Thymus (tissue), 11 donors: ENCODE measurements around the gene SLC26A8. TPM values are rescaled to one million over a fixed set of nuclear protein-coding genes. Genes with fewer than 3 reads are reported as not detected.

Source experiments
- DNase-seq, 9 donors: peaks; one replicate each; pipeline ENCODE4 v3.0.0-alpha.2; 2013; ENCODE audit warnings: low spot score in 9 of 9, low read depth in 6 of 9, missing footprints in 1 of 9
- H3K27ac ChIP-seq, 2 donors: one replicate each; pipeline ENCODE4 v1.5.1; 2013; ENCODE audit warnings: control low read depth in 1 of 2, low read depth in 1 of 2, low read length in 1 of 2, mild to moderate bottlenecking in 1 of 2, moderate library complexity in 1 of 2
- H3K27me3 ChIP-seq, 2 donors: one replicate each; pipeline ENCODE4 v1.5.1; 2013; ENCODE audit warnings: low read length in 1 of 2; ENCODE audit not compliant: control insufficient read depth in 2 of 2, insufficient read depth in 1 of 2
- H3K36me3 ChIP-seq, 2 donors: one replicate each; pipeline ENCODE4 v1.5.1; 2013; ENCODE audit warnings: low read length in 1 of 2, mild to moderate bottlenecking in 1 of 2, moderate library complexity in 1 of 2; ENCODE audit not compliant: control insufficient read depth in 2 of 2, insufficient read depth in 2 of 2
- H3K4me1 ChIP-seq, 2 donors: one replicate each; pipeline ENCODE4 v1.5.1; 2013; ENCODE audit warnings: low read length in 2 of 2; ENCODE audit not compliant: control insufficient read depth in 2 of 2, insufficient read depth in 2 of 2
- H3K4me3 ChIP-seq, 2 donors: one replicate each; pipeline ENCODE4 v1.5.1; 2013; ENCODE audit warnings: low read length in 2 of 2, control low read depth in 1 of 2, mild to moderate bottlenecking in 1 of 2
- H3K9me3 ChIP-seq, 2 donors: one replicate each; pipeline ENCODE4 v1.5.1; 2013; ENCODE audit warnings: low read length in 1 of 2, mild to moderate bottlenecking in 1 of 2; ENCODE audit not compliant: control insufficient read depth in 2 of 2, insufficient read depth in 1 of 2
- WGBS: extraction: QIAGEN DNeasy Blood & Tissue Kit; methylation state at CpG from one replicate; pipeline ENCODE4 v1.1.7; 2013; 5-methylcytosine and 5-hydroxymethylcytosine counted together
- polyA plus RNA-seq: library from polyadenylated mRNA; stranded (reverse); fragments of 200-250 nt; gene quantifications from one replicate; pipeline ENCODE4 v1.2.3, GENCODE V29; 2013
- total RNA-seq: library from RNA; stranded (reverse); fragments of 120-200 nt; gene quantifications from one replicate; pipeline ENCODE4 v1.2.4, GENCODE V29; 2013
- donor health status: healthy.

SLC26A8 gene
- total and polyA plus RNA-seq, 2 donors = 0.09 to 0.11 TPM

DNA sequence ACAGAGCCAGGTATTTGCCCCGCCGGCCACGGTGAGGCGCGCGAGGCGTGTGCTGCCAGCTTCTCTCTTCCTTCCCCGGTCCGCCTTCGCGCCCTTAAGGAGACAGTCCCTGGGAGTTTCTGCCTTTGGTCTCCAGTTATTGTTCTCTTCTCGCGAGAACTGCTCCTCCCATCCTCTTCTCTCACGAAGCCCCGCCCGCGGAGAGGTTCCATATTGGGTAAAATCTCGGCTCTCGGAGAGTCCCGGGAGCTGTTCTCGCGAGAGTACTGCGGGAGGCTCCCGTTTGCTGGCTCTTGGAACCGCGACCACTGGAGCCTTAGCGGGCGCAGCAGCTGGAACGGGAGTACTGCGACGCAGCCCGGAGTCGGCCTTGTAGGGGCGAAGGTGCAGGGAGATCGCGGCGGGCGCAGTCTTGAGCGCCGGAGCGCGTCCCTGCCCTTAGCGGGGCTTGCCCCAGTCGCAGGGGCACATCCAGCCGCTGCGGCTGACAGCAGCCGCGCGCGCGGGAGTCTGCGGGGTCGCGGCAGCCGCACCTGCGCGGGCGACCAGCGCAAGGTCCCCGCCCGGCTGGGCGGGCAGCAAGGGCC, 3.2 kb upstream of the SLC26A8 start, which contains the start of gene MAPK14:
MAPK14 (plus strand) TSS at position 308 of the 587 bp plus-strand sequence. CDS start 350 bp downstream, outside the sequence.
- peaks cover 10 to 13% of the 10 kb centered on the region in 2 donors for H3K4me1 ChIP-seq
- H3K27ac ChIP-seq = peak within 1 kb of the TSS; percentile 95
- H3K36me3 ChIP-seq = no peaks in the 10 kb centered on the region
- peak within 1 kb of the TSS; percentile 91 to 98 for H3K4me3 ChIP-seq
- no peaks in the 10 kb centered on the region for H3K9me3 ChIP-seq
- under 1% methylated on average over 62 of the region's 62 CpGs for WGBS
- peak; percentile 99 to 100 (median 100) for DNase-seq
- peaks cover 0 to 6% of the 10 kb centered on the region in 2 donors for H3K27me3 ChIP-seq

GRCh38 chr6:36025932-36026327, 1.5 kb upstream of the SLC26A8 start:
- H3K9me3 ChIP-seq = no peaks in the 10 kb centered on the region
- H3K4me1 ChIP-seq = peaks cover 7 to 13% of the 10 kb centered on the region in 2 donors
- WGBS = 94% methylated on average over 5 of the region's 5 CpGs
- H3K36me3 ChIP-seq = no peaks in the 10 kb centered on the region
- DNase-seq = no peak
- H3K4me3 ChIP-seq = no peak overlapping the region
- H3K27ac ChIP-seq = no peak overlapping the region
- peaks cover 0 to 6% of the 10 kb centered on the region in 2 donors for H3K27me3 ChIP-seq

DNA sequence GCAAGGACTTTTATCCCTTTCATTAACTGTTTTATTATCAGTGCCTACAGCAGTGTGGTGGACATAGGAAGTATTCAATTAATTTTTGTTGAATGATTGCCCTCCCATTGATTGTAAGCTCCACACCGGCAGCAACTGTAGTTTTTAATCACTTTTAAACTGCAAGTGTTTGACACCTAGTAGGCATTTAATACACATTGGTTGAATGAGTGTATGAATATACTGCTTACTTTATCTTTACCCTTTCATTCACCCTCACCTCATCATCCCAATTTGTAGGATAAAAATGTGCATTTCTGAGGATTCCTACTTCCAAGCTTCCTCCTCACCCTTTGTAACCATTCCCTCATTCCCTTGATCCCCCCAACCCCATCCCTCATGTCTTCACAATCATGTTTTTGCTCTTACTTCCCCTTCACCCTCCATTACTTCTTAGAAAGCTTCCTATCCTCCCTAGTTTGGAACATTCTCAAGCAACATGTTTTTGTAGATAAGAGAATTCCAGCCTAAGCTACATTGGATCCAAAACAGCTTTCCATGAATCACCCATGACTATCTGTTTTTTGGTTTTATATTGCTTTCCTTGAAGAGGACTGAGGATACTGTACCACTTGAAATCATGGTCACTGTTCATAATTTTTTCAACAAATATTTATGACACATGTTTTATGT, 955 bp upstream of the SLC26A8 start:
- Histone ChIP-seq H3K4me3 (no peak overlapping the region), H3K36me3 (no peaks in the 10 kb centered on the region), H3K27me3 (peaks cover 0 to 6% of the 10 kb centered on the region in 2 donors), H3K9me3 (no peaks in the 10 kb centered on the region), H3K27ac (no peak overlapping the region), H3K4me1 (peaks cover 5 to 13% of the 10 kb centered on the region in 2 donors)
- DNase-seq = no peak
- 98% methylated on average over 1 of the region's 1 CpG for WGBS

DNA sequence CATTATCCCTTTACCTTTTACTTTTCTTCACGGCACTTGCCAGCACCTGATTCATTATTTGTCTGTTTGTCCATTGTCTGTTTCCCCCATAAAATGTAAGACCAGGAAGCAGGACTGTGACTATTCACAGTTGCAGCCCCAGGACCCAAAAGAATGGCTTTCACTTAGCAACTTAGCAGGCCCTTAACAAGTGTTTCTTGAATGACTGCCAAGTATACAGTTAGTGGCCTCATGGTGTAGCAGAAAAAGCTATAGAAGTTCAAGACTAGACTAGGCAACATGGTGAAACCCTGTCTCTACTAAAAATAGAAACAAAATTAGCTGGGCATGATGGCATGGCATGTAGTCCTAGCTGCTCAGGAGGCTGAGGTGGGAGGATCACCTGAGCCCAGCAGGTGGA, 4.3 kb downstream of the SLC26A8 start:
- no peaks in the 10 kb centered on the region for H3K36me3 ChIP-seq
- H3K9me3 ChIP-seq = no peaks in the 10 kb centered on the region
- no peak overlapping the region for H3K4me3 ChIP-seq
- H3K4me1 ChIP-seq = peaks cover 5 to 13% of the 10 kb centered on the region in 2 donors
- WGBS = 41% methylated on average over 1 of the region's 1 CpG
- H3K27me3 ChIP-seq = peaks cover 0 to 6% of the 10 kb centered on the region in 2 donors
- DNase-seq = no peak
- no peak overlapping the region for H3K27ac ChIP-seq

GRCh38 chr6:36019167-36019566, 5.3 kb downstream of the SLC26A8 start:
- peaks cover 0 to 2% of the 10 kb centered on the region in 2 donors for H3K27me3 ChIP-seq
- no peak overlapping the region for H3K27ac ChIP-seq
- no peak overlapping the region for H3K4me3 ChIP-seq
- H3K4me1 ChIP-seq = peaks cover 0 to 5% of the 10 kb centered on the region in 2 donors
- H3K36me3 ChIP-seq = no peaks in the 10 kb centered on the region
- DNase-seq = no peak
- WGBS = 91% methylated on average over 11 of the region's 11 CpGs
- H3K9me3 ChIP-seq = no peaks in the 10 kb centered on the region

DNA sequence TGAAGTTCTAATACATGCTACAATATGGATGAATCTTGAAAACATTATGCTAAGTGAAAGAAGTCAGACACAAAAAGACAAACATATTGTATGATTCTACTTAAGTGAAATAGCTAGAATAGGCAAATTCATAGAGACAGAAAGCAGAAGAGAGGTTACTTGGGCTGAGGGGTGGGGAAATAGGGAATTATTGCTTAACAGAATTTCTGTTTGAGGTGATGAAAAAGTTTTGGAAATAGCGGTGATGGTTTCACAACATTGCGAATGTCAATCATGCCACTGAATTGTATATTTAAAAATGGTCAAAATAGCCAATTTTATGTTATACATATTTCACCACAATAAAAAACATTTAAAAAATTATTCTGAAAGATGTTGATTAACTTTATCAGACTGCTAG, 6.1 kb downstream of the SLC26A8 start:
- DNase-seq = no peak
- WGBS = 72% methylated on average over 2 of the region's 2 CpGs
- Histone ChIP-seq H3K27me3 (no peaks in the 10 kb centered on the region), H3K27ac (no peak overlapping the region), H3K36me3 (no peaks in the 10 kb centered on the region), H3K4me1 (no peaks in the 10 kb centered on the region), H3K9me3 (no peaks in the 10 kb centered on the region), H3K4me3 (no peak overlapping the region)

DNA sequence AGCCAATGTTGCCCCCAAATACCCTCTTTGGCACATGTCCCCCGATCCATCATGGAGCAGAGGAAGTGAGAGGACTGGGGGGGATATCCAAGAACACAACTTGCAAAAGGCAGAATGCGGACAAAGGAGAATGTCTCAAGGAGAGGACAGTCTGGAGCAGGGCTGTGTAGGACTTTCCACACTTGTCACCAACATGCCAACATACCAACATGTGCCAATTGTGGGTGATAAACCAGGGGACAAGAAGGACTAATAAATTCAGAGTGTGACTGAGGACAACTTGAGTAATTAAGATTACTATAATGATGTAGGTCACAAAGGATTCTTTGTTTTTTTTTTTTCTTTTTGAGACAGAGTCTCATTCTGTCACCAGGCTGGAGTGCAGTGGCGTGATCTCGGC, 8.8 kb downstream of the SLC26A8 start:
- DNase-seq = no peak
- no peaks in the 10 kb centered on the region for H3K36me3 ChIP-seq
- no peaks in the 10 kb centered on the region for H3K4me1 ChIP-seq
- no peak overlapping the region for H3K4me3 ChIP-seq
- no peaks in the 10 kb centered on the region for H3K27me3 ChIP-seq
- whole genome bisulfite sequencing = 94% methylated on average over 4 of the region's 4 CpGs
- no peaks in the 10 kb centered on the region for H3K9me3 ChIP-seq
- no peak overlapping the region for H3K27ac ChIP-seq

DNA sequence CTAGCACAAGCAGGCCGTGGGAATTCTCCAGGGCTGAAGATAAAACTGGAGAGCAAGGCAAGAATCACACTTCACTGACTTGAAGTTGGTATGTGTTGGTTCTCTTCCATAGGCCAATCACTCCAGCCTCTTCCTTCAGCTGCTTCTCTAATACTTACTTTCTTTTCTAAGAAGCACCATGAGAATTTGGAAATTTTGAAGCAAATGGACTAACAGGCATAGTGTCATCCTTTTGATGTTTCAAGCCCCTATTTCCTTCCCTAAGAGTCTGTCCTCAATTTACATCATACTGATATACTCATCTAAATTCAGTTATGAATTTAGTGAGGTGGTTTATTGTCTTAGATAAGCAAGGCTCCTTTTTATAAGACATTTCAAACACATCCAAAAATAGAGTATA, 24.0 kb downstream of the SLC26A8 start:
- no peak for DNase-seq
- Histone ChIP-seq H3K4me3 (no peak overlapping the region), H3K4me1 (no peaks in the 10 kb centered on the region), H3K27ac (no peak overlapping the region), H3K27me3 (no peaks in the 10 kb centered on the region), H3K9me3 (no peaks in the 10 kb centered on the region), H3K36me3 (no peaks in the 10 kb centered on the region)
- WGBS = 92% methylated on average over 1 of the region's 1 CpG

- 97% methylated on average over 3 of the region's 3 CpGs for WGBS
Measured at GRCh38 chr6:35993150-35993549, 31.3 kb downstream of the SLC26A8 start.

More at GRCh38 chr6:35993150-35993549, 31.3 kb downstream of the SLC26A8 start:
- Histone ChIP-seq H3K36me3 (no peaks in the 10 kb centered on the region), H3K27me3 (no peaks in the 10 kb centered on the region), H3K27ac (no peak overlapping the region), H3K4me3 (no peak overlapping the region), H3K9me3 (no peaks in the 10 kb centered on the region), H3K4me1 (no peaks in the 10 kb centered on the region)
- DNase-seq = no peak
